Activated CD4-positive, CD25-positive, alpha-beta regulatory T cell (primary cell): ENCODE measurements around the gene NHP2.

ENCODE experiments used
- DNase-seq, 4 experiments: peaks; one replicate each; lab custom pipeline; 2025; lab: John Stamatoyannopoulos, UW

Gene NHP2

GRCh38 chr5:178174456-178174855 lies 20.8 kb upstream of the NHP2 start:
- DNase-seq: no peak

GRCh38 chr5:178170455-178170854 lies 16.8 kb upstream of the NHP2 start:
- no peak for DNase-seq

DNA sequence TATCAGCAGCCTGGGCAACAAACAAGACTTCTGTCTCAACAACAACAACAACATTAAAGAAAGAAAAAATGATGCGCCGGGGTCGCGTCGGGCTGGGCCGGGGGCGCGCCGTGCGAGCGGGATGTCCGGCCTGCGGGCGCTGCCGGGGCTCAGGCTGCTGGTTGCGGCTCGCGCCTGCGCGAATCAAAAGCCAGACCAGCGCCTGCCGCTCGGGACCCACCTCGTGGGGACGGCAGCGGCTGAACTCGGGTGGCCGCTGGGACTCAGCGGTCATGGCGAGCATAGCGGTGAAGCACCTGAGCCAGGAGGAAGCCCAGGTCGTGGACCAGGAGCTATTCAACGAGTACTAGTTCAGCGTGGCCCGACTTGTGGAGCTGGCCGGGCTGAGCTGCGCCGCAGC lies 11.9 kb upstream of the NHP2 start:
- no peak for DNase-seq

DNA sequence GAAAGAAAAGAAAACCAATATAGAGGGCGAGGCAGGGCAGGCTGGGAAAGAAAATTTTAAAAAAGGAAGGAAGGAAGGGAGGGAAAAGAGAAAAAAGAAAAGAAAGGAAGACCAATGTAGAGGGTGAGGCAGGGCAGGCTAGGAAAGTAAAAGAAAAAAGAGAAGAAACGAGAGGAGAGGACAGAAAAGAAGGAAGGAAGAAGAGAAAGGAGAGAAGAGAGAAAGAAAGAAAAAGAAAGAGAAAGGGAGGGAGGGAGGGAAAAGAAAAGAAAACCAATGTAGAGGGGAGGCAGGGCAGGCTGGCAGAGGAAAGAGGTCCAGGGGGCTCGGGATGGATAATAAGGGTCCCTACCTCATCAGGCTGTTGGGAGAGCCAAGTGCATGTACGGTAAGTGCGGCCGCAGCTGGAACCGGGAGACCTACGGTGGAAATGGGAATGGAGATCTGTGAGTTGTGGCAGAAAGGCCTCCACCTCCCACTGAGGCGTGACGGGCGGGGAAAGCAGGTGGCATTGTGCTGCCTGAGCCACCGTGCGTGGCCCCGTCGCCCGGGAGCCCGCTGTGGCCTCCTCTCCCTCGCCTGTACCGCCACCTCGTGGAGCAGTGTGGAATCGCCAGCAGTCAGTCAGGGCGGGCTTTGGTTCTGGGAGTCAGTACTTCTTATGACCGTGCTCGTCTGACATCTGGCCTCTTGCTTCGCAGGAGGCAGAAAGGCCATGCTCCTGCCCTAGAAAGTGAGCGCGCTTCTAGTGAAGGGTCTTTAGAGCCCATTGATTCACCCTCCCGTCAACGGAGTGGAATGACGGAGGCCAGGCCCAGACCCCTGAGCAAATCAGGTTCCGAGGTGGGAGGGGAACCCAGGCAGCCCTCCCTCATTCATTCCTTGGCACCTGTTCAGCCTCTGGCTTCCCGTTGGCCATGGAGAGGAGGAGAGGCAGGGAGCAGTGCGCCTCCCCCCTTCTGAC lies 10.4 kb upstream of the NHP2 start:
- peak; percentile 79 to 97 (median 89) for DNase-seq

DNA sequence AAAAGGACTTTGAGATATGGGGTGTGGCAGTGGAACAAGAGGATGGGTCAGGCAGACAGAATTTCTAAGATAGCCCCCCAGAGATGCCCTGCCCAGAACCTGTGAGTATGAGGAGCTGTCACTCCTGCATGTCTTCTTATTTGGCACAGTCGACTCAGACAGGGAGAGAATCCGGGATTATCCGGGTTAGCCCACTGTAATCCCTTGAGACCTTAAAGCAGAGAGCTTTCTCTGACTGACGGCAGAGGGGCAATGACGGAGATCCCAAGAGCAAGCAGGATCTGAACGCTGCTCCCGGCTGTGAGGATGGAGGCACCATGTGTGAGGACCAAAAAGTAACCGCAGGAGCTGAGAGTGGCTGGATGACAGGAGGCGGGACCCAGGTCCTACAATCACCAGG lies 8.8 kb upstream of the NHP2 start:
- DNase-seq: no peak

GRCh38 chr5:178160176-178160575 lies 6.5 kb upstream of the NHP2 start:
- DNase-seq: no peak

DNA sequence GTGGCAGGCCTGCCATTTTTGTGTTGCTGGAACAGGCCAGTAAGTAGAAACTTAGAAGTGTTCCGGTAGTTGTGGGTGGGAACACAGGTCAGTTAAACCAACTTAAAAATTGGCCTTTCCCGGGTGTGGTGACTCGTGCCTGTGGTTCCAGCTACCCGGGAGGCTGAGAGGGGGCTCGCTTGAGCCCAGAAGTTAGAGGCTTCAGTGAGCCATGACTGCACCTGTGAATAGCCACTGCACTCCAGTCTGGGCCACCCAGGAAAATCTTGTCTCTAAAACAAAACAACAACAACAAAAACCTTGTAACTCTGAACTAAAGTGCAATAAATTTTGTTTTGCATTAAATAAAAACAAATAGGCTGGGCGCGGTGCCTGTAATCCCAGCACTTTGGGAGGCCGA lies 1.4 kb upstream of the NHP2 start:
- no peak for DNase-seq

DNA sequence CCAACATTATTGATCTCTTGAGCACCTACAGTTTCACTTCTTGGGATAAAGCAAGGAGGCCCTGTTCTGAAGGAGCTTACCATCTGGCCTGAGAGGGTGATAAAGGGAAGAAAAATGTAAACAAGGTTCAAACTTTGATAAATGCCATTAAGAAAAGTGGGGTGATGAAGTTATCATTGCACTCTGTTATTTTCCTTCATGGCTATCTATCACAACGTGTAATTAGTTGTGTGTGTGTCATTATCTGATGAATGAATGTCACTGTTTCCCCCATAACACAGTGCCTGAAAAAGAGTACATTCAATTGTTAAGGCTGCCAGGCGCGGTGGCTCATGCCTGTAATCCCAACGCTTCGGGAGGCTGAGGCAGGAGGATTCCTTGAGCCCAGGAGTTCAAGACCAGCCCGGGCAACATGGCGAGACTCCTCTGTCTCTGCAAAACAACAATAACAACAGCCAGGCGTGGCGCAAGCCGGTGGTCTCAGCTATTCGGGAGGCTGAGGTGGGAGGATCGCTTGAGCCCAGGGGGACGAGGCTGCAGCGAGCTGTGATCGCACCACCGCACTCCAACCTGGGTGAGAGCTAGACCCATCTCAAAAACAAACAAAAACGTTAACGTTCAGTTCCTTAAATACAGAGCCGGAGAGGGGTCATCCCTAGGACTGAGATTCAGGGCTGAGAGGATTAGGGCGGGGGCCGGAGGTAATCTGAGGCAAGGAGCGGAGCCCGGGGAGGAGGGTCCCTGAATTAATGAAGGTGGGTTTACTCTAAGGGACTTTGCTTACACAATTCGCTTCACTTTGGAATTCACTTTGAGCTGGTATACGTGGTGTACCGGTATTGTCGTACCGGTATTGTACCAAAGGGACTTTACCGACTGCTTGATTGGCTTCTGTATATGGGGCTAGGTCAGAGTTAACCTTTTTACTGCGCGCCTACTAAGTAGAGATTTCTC lies 917 bp downstream of the NHP2 start:
- no peak for DNase-seq

DNA sequence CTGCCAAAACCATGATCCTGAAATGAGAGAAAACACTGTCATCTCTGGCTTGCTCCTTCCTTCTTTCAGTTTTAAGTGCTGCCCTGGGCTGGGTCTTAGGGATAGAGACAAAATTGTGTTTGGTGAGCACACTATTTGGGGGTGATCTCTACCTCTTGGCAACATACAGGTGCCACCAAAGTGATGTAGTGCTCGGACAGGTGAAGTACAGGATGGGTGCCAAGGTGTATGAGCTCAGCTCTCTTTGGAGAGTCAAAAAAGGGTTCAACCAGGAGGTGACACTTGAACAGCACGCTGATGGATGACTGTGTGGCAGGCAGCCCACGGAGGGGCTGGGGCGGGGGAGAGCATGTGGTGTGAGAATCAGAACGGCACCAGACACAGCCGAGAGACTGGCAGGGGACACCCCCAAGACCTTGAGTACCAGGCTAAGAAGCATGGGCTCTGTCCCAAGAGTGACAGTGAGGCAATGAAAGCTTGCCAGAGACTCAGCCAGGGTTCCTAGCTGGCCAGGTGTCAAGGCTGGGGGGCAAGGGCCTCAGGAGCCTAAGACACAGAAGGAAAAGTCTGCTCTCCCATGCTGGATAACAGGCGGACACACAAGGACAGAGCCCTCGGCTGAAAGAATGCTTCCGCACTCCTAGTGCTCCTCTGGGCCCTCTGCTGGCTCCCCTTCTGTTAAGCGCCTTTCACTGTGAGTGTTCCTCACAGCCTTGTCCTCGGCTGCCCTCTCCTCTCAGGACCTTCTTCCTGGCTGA lies 2.5 kb downstream of the NHP2 start:
- no peak for DNase-seq

DNA sequence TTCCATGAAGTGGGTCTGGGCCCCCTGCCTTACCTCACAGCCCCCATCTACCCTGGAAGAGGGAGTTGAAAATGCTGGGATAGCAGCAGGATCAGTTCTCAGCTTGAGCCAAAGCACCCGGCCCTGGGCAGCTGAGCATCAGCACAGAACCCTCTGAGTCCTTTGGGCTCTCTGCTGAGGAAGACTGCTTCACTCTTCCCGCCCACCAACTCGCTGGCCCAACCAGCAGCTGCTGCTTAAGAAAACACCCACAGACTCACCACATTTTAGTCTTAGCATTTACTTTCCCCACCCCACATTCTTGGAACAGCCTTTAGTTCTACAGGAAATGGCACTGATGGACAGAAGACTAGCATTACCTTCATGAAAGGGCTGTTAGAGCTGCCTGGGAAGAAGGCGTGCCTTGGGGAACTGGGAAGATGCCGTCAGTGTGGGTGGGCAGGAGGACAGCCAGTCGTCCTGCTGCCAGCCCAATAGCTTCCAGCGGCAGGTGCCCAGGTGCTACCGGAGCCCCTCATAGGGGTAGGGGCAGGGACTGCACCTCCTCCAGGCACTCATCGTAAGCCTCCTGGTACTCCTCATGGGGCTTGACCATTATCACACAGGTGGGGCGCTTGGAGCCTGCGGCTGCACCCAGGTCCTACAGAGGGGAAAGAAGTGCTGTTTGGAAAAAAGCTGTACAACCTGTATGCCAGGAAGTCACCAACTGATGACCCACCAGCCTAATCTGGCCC lies 4.3 kb downstream of the NHP2 start:
- DNase-seq: no peak

- no peak for DNase-seq
Observed at GRCh38 chr5:178147406-178147805, 6.3 kb downstream of the NHP2 start.

GRCh38 chr5:178145965-178146820 lies 7.5 kb downstream of the NHP2 start:
- peak; percentile 40 to 63 (median 49) for DNase-seq

DNA sequence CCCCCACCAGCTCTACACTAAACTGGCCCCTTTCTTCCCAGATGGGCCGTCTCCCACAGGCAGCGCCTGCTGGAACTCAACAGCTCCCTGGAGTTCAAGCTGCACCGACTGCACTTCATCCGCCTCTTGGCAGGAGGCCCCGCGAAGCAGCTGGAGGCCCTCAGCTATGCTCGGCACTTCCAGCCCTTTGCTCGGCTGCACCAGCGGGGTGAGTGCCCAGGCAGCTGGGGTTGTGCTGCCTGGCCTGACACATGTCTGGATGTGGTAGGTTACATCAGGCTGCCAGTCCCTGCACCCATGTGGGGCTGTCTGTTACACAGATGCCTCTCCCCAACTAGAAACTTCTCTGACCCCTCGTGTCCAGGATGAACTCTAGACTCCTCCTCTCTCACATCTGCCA lies 9.8 kb downstream of the NHP2 start:
- no peak for DNase-seq

GRCh38 chr5:178143246-178143645 lies 10.4 kb downstream of the NHP2 start:
- DNase-seq: no peak

GRCh38 chr5:178142642-178143041 lies 11.0 kb downstream of the NHP2 start:
- no peak for DNase-seq

DNA sequence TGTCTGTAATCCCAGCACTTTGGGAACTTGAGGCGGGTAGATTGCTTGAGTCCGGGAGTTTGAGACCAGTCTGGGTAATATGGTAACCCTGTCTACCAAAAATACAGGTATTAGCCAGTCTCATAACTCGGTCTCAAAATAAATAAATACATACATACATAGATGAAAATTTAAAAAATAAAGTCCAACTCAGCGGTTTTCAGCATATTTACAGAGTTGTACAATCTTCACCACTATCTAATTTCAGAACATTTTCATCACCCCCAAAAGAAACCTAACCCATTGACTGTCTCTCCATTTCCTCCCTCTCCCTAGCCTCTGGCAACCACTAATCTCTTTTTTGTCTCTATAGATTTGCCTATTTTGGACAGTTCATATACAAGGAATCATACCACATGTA lies 12.1 kb downstream of the NHP2 start:
- DNase-seq: no peak

DNA sequence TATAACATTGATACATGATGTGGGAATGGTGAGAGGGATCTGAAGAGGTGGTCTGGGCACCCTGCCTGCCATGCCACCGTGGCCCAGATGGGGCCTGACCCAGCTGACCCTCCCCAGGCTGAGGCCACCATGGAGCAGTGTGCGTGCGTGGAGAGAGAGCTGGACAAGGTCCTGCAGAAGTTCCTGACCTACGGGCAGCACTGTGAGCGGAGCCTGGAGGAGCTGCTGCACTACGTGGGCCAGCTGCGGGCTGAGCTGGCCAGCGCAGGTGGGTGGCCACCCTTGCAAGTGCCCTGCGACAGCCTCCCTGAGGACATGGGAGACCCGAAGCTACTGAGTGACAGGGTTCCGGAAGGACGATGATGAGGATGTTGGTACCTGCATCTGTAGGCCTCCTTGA lies 15.7 kb downstream of the NHP2 start:
- no peak for DNase-seq

DNA sequence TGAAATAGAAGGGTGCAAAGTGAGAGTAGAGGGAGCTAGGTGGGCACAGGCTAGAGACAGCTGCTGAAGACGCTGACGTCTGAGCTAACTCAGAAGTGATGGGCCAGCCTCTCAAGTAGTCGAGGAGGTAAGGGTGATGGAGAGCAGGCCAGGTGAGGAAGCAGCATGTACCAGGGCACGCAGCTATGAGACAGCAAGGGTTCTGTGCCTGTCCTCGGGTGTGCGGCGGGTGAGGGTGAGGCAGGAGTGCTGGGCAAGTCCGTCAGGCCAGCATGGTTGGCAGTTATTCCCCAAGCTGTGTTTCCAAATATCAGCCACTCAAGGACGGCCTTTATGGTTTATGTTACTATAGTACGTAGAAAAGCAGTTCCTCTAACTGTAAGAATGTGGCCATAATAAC lies 16.7 kb downstream of the NHP2 start:
- no peak for DNase-seq

- no peak for DNase-seq
Observed at GRCh38 chr5:178131446-178131996, 22.2 kb downstream of the NHP2 start.
